ENCODE data around the gene GRK5. TPM values are rescaled to one million over a fixed set of nuclear protein-coding genes. Genes with fewer than 3 reads are reported as not detected.

The GRK5 gene
- total RNA-seq, 4 donors from 2014 or later: 6.0 to 111 (median 9.5) TPM

DNA sequence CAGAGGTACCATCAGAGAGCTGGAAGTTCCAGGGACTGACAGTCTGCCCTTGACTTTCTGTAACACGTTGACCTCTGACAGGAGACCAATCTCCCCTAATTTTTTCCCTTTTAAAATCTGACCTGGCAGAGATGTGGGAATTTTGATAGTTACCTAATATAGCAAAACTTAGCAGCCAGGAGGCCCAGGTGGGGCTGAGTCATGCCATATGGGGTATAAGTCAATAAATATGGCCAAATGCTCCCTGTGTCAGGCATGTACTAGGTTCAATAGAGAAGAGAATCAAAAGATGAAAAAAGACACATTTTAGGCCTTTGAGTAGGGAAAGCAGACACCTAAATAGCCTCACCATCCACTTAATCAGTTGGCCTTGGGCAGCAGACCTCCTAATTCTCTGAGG, 6.1 kb upstream of the GRK5 start:
- no peak for TF ChIP-seq EP300 (IDR thresholded peaks at IDR 0.05; ENCODE audit: low read depth)
- TF ChIP-seq POLR2A (IDR thresholded peaks at IDR 0.05): no peak
- TF ChIP-seq, protein P1, sequence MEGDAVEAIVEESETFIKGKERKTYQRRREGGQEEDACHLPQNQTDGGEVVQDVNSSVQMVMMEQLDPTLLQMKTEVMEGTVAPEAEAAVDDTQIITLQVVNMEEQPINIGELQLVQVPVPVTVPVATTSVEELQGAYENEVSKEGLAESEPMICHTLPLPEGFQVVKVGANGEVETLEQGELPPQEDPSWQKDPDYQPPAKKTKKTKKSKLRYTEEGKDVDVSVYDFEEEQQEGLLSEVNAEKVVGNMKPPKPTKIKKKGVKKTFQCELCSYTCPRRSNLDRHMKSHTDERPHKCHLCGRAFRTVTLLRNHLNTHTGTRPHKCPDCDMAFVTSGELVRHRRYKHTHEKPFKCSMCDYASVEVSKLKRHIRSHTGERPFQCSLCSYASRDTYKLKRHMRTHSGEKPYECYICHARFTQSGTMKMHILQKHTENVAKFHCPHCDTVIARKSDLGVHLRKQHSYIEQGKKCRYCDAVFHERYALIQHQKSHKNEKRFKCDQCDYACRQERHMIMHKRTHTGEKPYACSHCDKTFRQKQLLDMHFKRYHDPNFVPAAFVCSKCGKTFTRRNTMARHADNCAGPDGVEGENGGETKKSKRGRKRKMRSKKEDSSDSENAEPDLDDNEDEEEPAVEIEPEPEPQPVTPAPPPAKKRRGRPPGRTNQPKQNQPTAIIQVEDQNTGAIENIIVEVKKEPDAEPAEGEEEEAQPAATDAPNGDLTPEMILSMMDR (IDR thresholded peaks at IDR 0.05): no peak
- TF ChIP-seq POLR2AphosphoS5 (IDR thresholded peaks at IDR 0.05): no peak
- H3K4me1 ChIP-seq: peaks cover 6 to 10% (median 7%) of the 10 kb centered on the region in 4 donors
- H3K36me3 ChIP-seq: no peaks in the 10 kb centered on the region
- H3K27ac ChIP-seq: no peak overlapping the region
- intact Hi-C loops (cut with DNase I; ENCODE audit: low total_unique reads): no loop called here
- in situ Hi-C loops (cut with MboI; ENCODE audit: low pct_ligation_motif_present in 1 of 4, low pct_unique_long_range_greater_than_20kb in 1 of 4, low sequenced_read_pairs in 3 of 4): loop anchor here in 1 of 4 donors (10.0 kb wide), 2 partner anchors 214 to 244 kb away; no protein-coding TSS in a partner anchor
- H3K4me3 ChIP-seq: no peak overlapping the region
- 85% methylated on average over 1 of the region's 1 CpG; no CpG with 5 or more reads in 1 of the 2 donors for WGBS, 2 donors (ENCODE audit: low coverage in 1 of 2)
- DNase-seq: no peak
- H3K27me3 ChIP-seq: peaks cover 4% of the 10 kb centered on the region
- no peaks in the 10 kb centered on the region for H3K9me3 ChIP-seq

DNA sequence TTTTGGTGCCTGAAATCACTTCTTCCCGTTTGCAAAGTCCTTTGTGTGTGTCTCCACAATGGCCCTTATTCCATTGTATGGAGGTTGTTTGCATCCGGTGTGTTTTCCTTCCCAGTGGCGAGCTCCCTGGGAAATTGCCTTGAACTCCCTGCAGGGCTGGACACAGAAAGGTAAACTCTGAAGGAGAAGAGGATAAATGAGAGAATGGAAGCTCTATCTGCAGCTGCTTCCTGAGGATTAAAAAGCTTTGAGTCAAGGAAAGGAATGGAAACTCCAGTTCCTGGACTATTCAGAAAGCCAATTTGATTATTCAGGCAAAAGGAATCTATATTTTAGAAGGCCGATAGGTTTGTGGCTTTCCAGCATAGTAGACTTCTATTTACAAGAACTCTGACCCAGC, 4.4 kb upstream of the GRK5 start:
- no peak overlapping the region for H3K27ac ChIP-seq
- H3K27me3 ChIP-seq: peaks cover 2% of the 10 kb centered on the region
- intact Hi-C loops (cut with DNase I; ENCODE audit: low total_unique reads): no loop called here
- DNase-seq: no peak
- no peaks in the 10 kb centered on the region for H3K9me3 ChIP-seq
- TF ChIP-seq, protein P1 (IDR thresholded peaks at IDR 0.05): no peak
- TF ChIP-seq POLR2A (IDR thresholded peaks at IDR 0.05): no peak
- H3K4me3 ChIP-seq: no peak overlapping the region
- H3K36me3 ChIP-seq: no peaks in the 10 kb centered on the region
- in situ Hi-C loops (cut with MboI; ENCODE audit: low pct_ligation_motif_present in 1 of 4, low pct_unique_long_range_greater_than_20kb in 1 of 4, low sequenced_read_pairs in 3 of 4): loop anchor here in 1 of 4 donors (10.0 kb wide), 2 partner anchors 212 to 242 kb away; no protein-coding TSS in a partner anchor
- peaks cover 8 to 16% (median 11%) of the 10 kb centered on the region in 4 donors for H3K4me1 ChIP-seq
- WGBS, 2 donors (ENCODE audit: low coverage in 1 of 2): 69% methylated on average over 1 to 4 of the region's 4 CpGs

DNA sequence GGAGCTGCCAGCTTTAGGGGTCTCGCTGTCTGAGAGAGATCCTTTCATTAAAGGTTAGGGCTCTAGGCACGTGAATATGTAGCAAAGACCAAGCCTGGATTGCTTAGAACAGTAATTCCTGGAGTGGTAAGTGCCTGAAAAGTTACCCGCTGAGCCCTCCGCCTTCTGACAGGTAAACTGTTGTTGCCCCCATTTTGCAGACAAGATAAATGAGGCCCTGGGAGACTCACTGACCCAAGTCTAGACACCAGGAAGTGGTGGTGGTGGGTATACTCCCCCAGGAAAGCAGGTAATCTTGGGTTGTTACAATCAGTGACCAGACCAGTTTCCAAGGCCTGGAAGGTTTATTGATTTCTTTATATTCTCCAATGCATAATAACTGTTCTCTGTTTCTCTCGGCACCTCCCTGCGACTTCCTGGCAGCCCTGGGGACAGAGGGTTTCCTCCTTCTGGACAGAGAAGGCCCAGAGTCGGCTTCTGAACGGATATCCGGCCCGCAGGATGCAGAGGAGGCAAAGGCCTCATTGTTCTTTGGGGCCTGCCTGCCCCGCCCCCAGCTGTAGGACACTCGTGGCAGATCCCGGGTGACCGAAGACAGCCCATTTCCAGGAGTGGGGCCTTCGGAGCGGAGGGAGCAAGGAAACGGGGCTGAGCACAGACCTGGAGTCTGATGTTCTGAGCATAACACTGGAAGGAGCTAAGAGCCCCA, 1.3 kb upstream of the GRK5 start:
- WGBS, 2 donors (ENCODE audit: low coverage in 1 of 2): 25% methylated on average over 16 of the region's 17 CpGs; no CpG with 5 or more reads in 1 of the 2 donors
- Histone ChIP-seq H3K27me3 (peaks cover 9% of the 10 kb centered on the region), H3K36me3 (no peaks in the 10 kb centered on the region), H3K27ac (peak overlapping the region; percentile 99 to 100 (median 100)), H3K9me3 (no peaks in the 10 kb centered on the region), H3K4me3 (peak overlapping the region in 3 of 4 donors; percentile 73 to 95 (median 93)), H3K4me1 (peaks cover 11 to 37% (median 21%) of the 10 kb centered on the region in 4 donors)
- TF ChIP-seq POLR2A (IDR thresholded peaks at IDR 0.05): no peak
- TF ChIP-seq, protein P1 (IDR thresholded peaks at IDR 0.05): no peak
- TF ChIP-seq POLR2AphosphoS5 (IDR thresholded peaks at IDR 0.05): peak in 1 of 3 donors; percentile 27
- intact Hi-C loops (cut with DNase I; ENCODE audit: low total_unique reads): loop anchor here (5.0 kb wide), 2 partner anchors 96 to 216 kb away; no protein-coding TSS in a partner anchor
- in situ Hi-C loops (cut with MboI; ENCODE audit: low pct_ligation_motif_present in 1 of 4, low pct_unique_long_range_greater_than_20kb in 1 of 4, low sequenced_read_pairs in 3 of 4): loop anchor here in 1 of 4 donors (10.0 kb wide), 2 partner anchors 209 to 239 kb away; no protein-coding TSS in a partner anchor
- DNase-seq: peak; percentile 77

DNA sequence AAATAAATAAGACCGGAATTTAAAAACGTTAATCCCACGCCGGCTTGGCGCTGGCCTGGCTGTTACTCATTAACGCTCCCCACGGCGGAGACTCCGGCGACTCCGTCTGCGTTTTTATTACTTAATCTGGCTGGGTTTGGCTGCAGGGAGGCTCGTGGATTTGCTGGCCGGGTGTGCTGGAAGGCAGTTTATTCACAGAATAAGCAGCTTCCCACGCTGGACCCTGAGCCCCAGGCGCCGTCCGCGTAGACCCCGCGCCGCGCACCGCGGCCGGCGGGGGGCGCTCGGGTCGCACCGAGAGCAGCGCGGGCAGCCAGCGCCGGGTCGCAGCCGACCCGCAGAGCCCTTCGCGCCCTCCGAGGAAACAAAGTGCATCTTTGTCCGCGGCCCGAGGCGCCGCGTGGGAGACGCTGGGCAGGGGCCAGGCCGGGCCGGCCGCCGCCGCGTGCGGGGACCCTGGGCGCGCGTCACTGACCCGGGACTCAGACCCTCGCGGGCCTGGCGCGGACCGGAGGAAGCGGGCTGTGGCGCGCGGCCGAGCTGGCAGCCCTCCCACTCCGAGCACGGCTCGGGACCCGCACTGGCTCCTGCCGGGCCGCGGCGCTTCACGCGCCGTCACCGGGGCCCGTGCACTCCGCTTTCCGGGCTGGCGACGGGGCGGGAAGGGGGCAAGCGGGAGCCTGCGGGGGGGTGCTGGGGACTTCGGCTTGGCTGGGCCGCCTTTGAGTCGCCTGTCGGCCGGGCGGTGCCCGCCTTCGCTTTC, 587 bp upstream of the GRK5 start:
- in situ Hi-C loops (cut with MboI; ENCODE audit: low pct_ligation_motif_present in 1 of 4, low pct_unique_long_range_greater_than_20kb in 1 of 4, low sequenced_read_pairs in 3 of 4): loop anchor here in 1 of 4 donors (10.0 kb wide), 2 partner anchors 208 to 238 kb away; no protein-coding TSS in a partner anchor

More for the DNA sequence above, 587 bp upstream of the GRK5 start:
- H3K4me3 ChIP-seq: peak overlapping the region; percentile 73 to 95 (median 88)
- peaks cover 9% of the 10 kb centered on the region for H3K27me3 ChIP-seq
- intact Hi-C loops (cut with DNase I; ENCODE audit: low total_unique reads): loop anchor here (5.0 kb wide), 2 partner anchors 96 to 216 kb away; no protein-coding TSS in a partner anchor
- no peaks in the 10 kb centered on the region for H3K36me3 ChIP-seq
- TF ChIP-seq EP300 (IDR thresholded peaks at IDR 0.05; ENCODE audit: low read depth) (no peak), POLR2AphosphoS5 (IDR thresholded peaks at IDR 0.05) (no peak), POLR2A (IDR thresholded peaks at IDR 0.05) (peak; percentile 41)
- TF ChIP-seq, protein P1 (IDR thresholded peaks at IDR 0.05): peak; percentile 40 to 74 (median 63)
- H3K9me3 ChIP-seq: no peaks in the 10 kb centered on the region
- peaks cover 11 to 43% (median 29%) of the 10 kb centered on the region in 4 donors for H3K4me1 ChIP-seq
- WGBS, 2 donors (ENCODE audit: low coverage in 1 of 2): 0% methylated on average over 1 to 36 of the region's 97 CpGs
- peak; percentile 70 for DNase-seq
- peak overlapping the region; percentile 99 to 100 (median 100) for H3K27ac ChIP-seq
